H1 (cell line): ENCODE data around the gene FRMD5. TPM values are rescaled to one million over a fixed set of nuclear protein-coding genes. Genes with fewer than 3 reads are reported as not detected.

Experiments used
- CTCF ChIA-PET: fragments of 300-600 bp; sonication (Branson Sonifier 250); formaldehyde crosslinking; loops from one replicate; lab custom pipeline; 2021; ENCODE audit not compliant: partially characterized antibody; lab: Charles Lee
- POLR2A ChIA-PET: fragments of 300-600 bp; sonication (Branson Sonifier 250); formaldehyde crosslinking; loops from one replicate; lab custom pipeline; 2021; ENCODE audit warnings: inconsistent platforms; ENCODE audit not compliant: partially characterized antibody; lab: Charles Lee
- DNase-seq, 2 experiments: peaks; one replicate each; pipeline versions ENCODE4 v3.0.0 to v3.0.0-alpha.2; 2010 to 2022; ENCODE audit warnings: low spot score in 2 of 2, low read depth in 1 of 2, mixed read lengths in 1 of 2
- FAIRE-seq: peaks from 2 replicates; lab custom pipeline; 2011; peaks lifted over from hg19 to GRCh38; lab: Jason Lieb, UNC
- H2AFZ ChIP-seq: 2 replicates; pipeline ENCODE4 v1.8.1; 2012; ENCODE audit warnings: low read length, inconsistent platforms
- H2AK5ac ChIP-seq: 2 replicates; pipeline ENCODE4 v1.6.1; 2013; ENCODE audit warnings: low read depth, low read length
- H2BK120ac ChIP-seq: replicated peaks from 2 replicates; pipeline ENCODE3; 2013; ENCODE audit warnings: low read depth, low read length, inconsistent platforms
- H2BK12ac ChIP-seq: 2 replicates; pipeline ENCODE4 v1.6.1; 2013; ENCODE audit warnings: low read depth, low read length
- H2BK15ac ChIP-seq: 2 replicates; pipeline ENCODE4 v1.6.1; 2013; ENCODE audit warnings: low read length
- H2BK20ac ChIP-seq: 2 replicates; pipeline ENCODE4 v1.6.1; 2013; ENCODE audit warnings: low read length
- H2BK5ac ChIP-seq: 2 replicates; pipeline ENCODE4 v1.6.1; 2013; ENCODE audit warnings: low read depth, low read length
- H3K14ac ChIP-seq: 2 replicates; pipeline ENCODE4 v1.6.1; 2013; ENCODE audit warnings: inconsistent platforms; ENCODE audit not compliant: insufficient read length
- H3K18ac ChIP-seq: 2 replicates; pipeline ENCODE4 v1.6.1; 2013; ENCODE audit warnings: low read length; ENCODE audit errors: extremely low read depth
- H3K23ac ChIP-seq: 2 replicates; pipeline ENCODE4 v1.6.1; 2013; ENCODE audit warnings: inconsistent platforms; ENCODE audit not compliant: insufficient read length
- H3K23me2 ChIP-seq: 2 replicates; pipeline ENCODE4 v1.6.1; 2013; ENCODE audit warnings: low read depth, low read length
- H3K27ac ChIP-seq: 2 replicates; pipeline ENCODE4 v1.6.1; 2011; ENCODE audit warnings: low read depth, low read length, inconsistent platforms
- H3K27me3 ChIP-seq, 4 experiments: replicated peaks in 1 of 4; 1 replicate in 1 of 4; 2 replicates in 3 of 4; pipeline versions ENCODE4 v1.6.1 to v1.8.1; 2011 to 2013; ENCODE audit warnings: low read length in 3 of 4, mild to moderate bottlenecking in 3 of 4, inconsistent platforms in 2 of 4, mixed read lengths in 2 of 4, moderate library complexity in 1 of 4; ENCODE audit not compliant: control insufficient read depth in 3 of 4, insufficient read depth in 3 of 4; ENCODE audit errors: extremely low read depth in 1 of 4
- H3K36me3 ChIP-seq, 4 experiments: 2 replicates each; pipeline versions ENCODE4 v1.6.1 to v1.8.1; 2011 to 2013; ENCODE audit warnings: mild to moderate bottlenecking in 4 of 4, low read length in 3 of 4, moderate library complexity in 2 of 4, control low read depth in 1 of 4, inconsistent platforms in 1 of 4; ENCODE audit not compliant: insufficient read depth in 4 of 4, control insufficient read depth in 2 of 4
- H3K4ac ChIP-seq: replicated peaks from 2 replicates; pipeline ENCODE3; 2013; ENCODE audit warnings: low read length, low read depth, mixed read lengths, inconsistent platforms; ENCODE audit not compliant: insufficient read length
- H3K4me1 ChIP-seq, 4 experiments: replicated peaks in 1 of 4; 1 replicate in 1 of 4; 2 replicates in 3 of 4; pipeline versions ENCODE4 v1.6.1 to v1.8.1; 2011 to 2013; ENCODE audit warnings: low read length in 3 of 4, inconsistent platforms in 2 of 4, mixed read lengths in 1 of 4; ENCODE audit not compliant: insufficient read depth in 4 of 4, control insufficient read depth in 3 of 4
- H3K4me2 ChIP-seq, 2 experiments: 2 replicates each; pipeline versions ENCODE4 v1.6.1 to v1.8.1; 2011 to 2013; ENCODE audit warnings: low read depth in 2 of 2, low read length in 2 of 2, control low read depth in 1 of 2, inconsistent platforms in 1 of 2, mild to moderate bottlenecking in 1 of 2; ENCODE audit not compliant: insufficient read depth in 1 of 2
- H3K4me3 ChIP-seq, 4 experiments: fragments of 200-600, 300-600 bp in 1 of 4; sonication (generic), shearing (Covaris generic), sonication (Bioruptor Twin) in 1 of 4; 2 replicates each; pipeline versions ENCODE4 v1.5.1 to v1.8.1; 2011 to 2016; ENCODE audit warnings: low read length in 4 of 4, low read depth in 3 of 4, control low read depth in 2 of 4, inconsistent platforms in 2 of 4, mild to moderate bottlenecking in 2 of 4, mixed read lengths in 1 of 4, moderate library complexity in 1 of 4; ENCODE audit not compliant: insufficient read depth in 2 of 4; ENCODE audit errors: extremely low read depth in 1 of 4
- H3K56ac ChIP-seq: replicated peaks from 2 replicates; pipeline ENCODE3; 2013; ENCODE audit warnings: low read depth, mild to moderate bottlenecking, mixed read lengths, low read length, inconsistent platforms; ENCODE audit not compliant: insufficient read length
- H3K79me1 ChIP-seq: 2 replicates; pipeline ENCODE4 v1.6.1; 2013; ENCODE audit warnings: low read depth, low read length, control low read depth
- H3K79me2 ChIP-seq, 2 experiments: 2 replicates each; pipeline versions ENCODE4 v1.6.1 to v1.8.1; 2012 to 2013; ENCODE audit warnings: low read length in 2 of 2, mild to moderate bottlenecking in 2 of 2, inconsistent platforms in 1 of 2; ENCODE audit not compliant: insufficient read depth in 2 of 2, control insufficient read depth in 1 of 2
- H3K9ac ChIP-seq, 4 experiments: replicated peaks in 1 of 4; 1 replicate in 1 of 4; 2 replicates in 3 of 4; pipeline versions ENCODE4 v1.6.1 to v1.8.1; 2011 to 2013; ENCODE audit warnings: low read depth in 3 of 4, low read length in 3 of 4, control low read depth in 2 of 4, mild to moderate bottlenecking in 2 of 4, moderate library complexity in 2 of 4, inconsistent platforms in 1 of 4; ENCODE audit errors: extremely low read depth in 1 of 4
- H3K9me3 ChIP-seq, 2 experiments: 2 replicates each; pipeline versions ENCODE4 v1.6.1 to v1.8.1; 2012 to 2013; ENCODE audit warnings: mild to moderate bottlenecking in 2 of 2, moderate library complexity in 2 of 2, control low read depth in 1 of 2, inconsistent platforms in 1 of 2, low read depth in 1 of 2, low read length in 1 of 2, mixed read lengths in 1 of 2; ENCODE audit not compliant: insufficient read depth in 2 of 2
- H4K20me1 ChIP-seq, 2 experiments: replicated peaks in 1 of 2; 2 replicates each; pipeline versions ENCODE3 to v1.8.1; 2011 to 2013; ENCODE audit warnings: inconsistent platforms in 2 of 2, low read length in 2 of 2, mild to moderate bottlenecking in 1 of 2; ENCODE audit not compliant: insufficient read depth in 2 of 2, control insufficient read depth in 1 of 2
- H4K5ac ChIP-seq: 2 replicates; pipeline ENCODE4 v1.6.1; 2013; ENCODE audit warnings: low read length, low read depth, mixed read lengths, inconsistent platforms; ENCODE audit not compliant: insufficient read length
- H4K8ac ChIP-seq: 2 replicates; pipeline ENCODE4 v1.8.0; 2013; ENCODE audit warnings: mild to moderate bottlenecking, moderate library complexity, low read length, inconsistent platforms; ENCODE audit not compliant: insufficient read depth; ENCODE audit errors: extremely low read depth
- H4K91ac ChIP-seq: replicated peaks from 2 replicates; pipeline ENCODE3; 2013; ENCODE audit warnings: low read length, mixed read lengths, inconsistent platforms; ENCODE audit not compliant: insufficient read length
- ASH2L ChIP-seq: fragments of 200-600, 300-600 bp; sonication (generic); IDR thresholded peaks from one replicate; pipeline ENCODE4 v1.7.1; 2017; ENCODE audit warnings: low read length
- CTBP2 ChIP-seq: IDR thresholded peaks from 2 replicates; pipeline ENCODE4 v1.7.0; 2011; ENCODE audit warnings: borderline replicate concordance, mild to moderate bottlenecking, moderate library complexity, mixed read lengths, low read length; ENCODE audit not compliant: insufficient read depth, insufficient read length
- MAFK ChIP-seq: IDR thresholded peaks from 2 replicates; pipeline ENCODE4 v1.6.1; 2012; ENCODE audit warnings: low read depth, mild to moderate bottlenecking, improper control_type of control experiment, low read length
- POU5F1 ChIP-seq: IDR thresholded peaks from 2 replicates; pipeline ENCODE4 v1.6.1; 2011; ENCODE audit warnings: low read depth, mild to moderate bottlenecking, low read length, moderate library complexity
- SP4 ChIP-seq: IDR thresholded peaks from 2 replicates; pipeline ENCODE4 v1.6.1; 2012; ENCODE audit warnings: low read length, inconsistent platforms
- TAF1 ChIP-seq: IDR thresholded peaks from 2 replicates; pipeline ENCODE4 v1.6.1; 2011; ENCODE audit warnings: mild to moderate bottlenecking, low read depth, low read length
- TAF7 ChIP-seq: optimal IDR thresholded peaks from 2 replicates; pipeline ENCODE3; 2011; ENCODE audit warnings: low read depth, mild to moderate bottlenecking, inconsistent platforms, low read length, moderate library complexity, borderline replicate concordance
- TCF12 ChIP-seq: IDR thresholded peaks from 2 replicates; pipeline ENCODE4 v1.6.1; 2011; ENCODE audit warnings: low read depth, mild to moderate bottlenecking, low read length
- whole genome bisulfite sequencing, 2 experiments: shearing (Covaris generic) in 1 of 2; methylation state at CpG; one replicate each; pipeline versions ENCODE4 v1.1.6 to v1.1.7; 2013 to 2015; ENCODE audit warnings: low lambda C conversion rate in 2 of 2, mixed read lengths in 2 of 2, inconsistent platforms in 1 of 2, low coverage in 1 of 2, missing lambda C conversion rate in 1 of 2; ENCODE audit not compliant: insufficient replicate concordance in 2 of 2, insufficient coverage in 1 of 2, insufficient read length in 1 of 2; ENCODE audit errors: extremely low coverage in 1 of 2, missing lambda C conversion rate in 1 of 2; 5-methylcytosine and 5-hydroxymethylcytosine counted together
- polyA plus RNA-seq, 7 experiments: library from polyadenylated mRNA; depleted of rRNA in 3 of 7; stranded (reverse) in 5 of 7; unstranded in 2 of 7; fragments of >200 nt in 5 of 7; fragments of 200-250 nt in 2 of 7; gene quantifications; 1 replicate in 5 of 7; 2 replicates in 1 of 7; 4 replicates in 1 of 7; pipeline versions ENCODE4 v1.2.1 to v1.2.3, GENCODE V29; 2011 to 2013; ENCODE audit warnings: missing spikeins in 2 of 7, mixed read lengths in 2 of 7
- total RNA-seq: library from RNA; stranded (reverse); fragmentation: NEBNext Ultra II Directional; extraction: Animal tissue kit (Norgen Biotek cat#: 25700); gene quantifications from 2 replicates; pipeline ENCODE4 v1.2.1, GENCODE V29; 2021
- TF ChIP-seq, protein P1 (sequence below): IDR thresholded peaks from 2 replicates; pipeline ENCODE4 v1.6.1; 2012; ENCODE audit warnings: inconsistent platforms

The FRMD5 gene
- total and polyA plus RNA-seq, 2 of the 8 experiments (the other 6 are each of a cell fraction or from before 2014, with no cell fraction given), result 10.1 to 12.6 TPM

DNA sequence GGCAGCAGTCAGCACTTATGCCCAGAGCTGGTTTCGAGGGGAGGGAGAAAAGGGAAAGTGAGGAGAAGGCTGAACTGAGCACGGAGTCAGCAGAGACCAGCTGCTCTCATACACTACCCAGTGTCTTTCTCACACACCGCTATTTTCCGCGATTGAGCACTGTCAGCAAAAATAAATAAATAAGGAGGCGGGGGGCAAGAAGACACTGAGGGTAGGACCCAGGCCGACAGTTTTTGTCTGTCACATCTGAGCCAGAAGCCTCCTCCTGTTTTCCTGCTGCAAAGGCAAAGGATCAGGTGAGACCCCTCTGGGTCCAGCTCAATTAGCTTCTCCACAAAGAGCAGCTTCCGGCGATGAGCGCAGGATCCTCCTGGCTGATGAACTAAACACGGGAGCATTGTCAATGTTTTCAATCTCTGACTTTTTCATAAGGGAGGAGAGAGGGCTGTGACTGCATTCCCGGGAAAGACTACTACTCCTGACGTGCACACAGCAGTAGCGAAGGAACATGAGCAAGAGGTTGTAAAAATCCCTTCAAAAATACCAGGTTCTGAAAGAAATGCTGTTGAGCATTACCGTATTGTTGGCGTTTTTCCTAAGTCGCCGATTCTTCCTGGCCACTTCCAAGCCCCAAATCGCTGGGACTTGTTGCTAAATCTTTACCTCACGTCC is 1.3 kb downstream of the FRMD5 start:
- Histone ChIP-seq H3K27ac (no peak overlapping the region), H3K56ac (no peak overlapping the region), H3K18ac (peak overlapping the region; percentile 36; the same call in 1 of the 2 replicates), H2BK5ac (no peak overlapping the region), H2BK12ac (no peak overlapping the region), H3K14ac (no peak overlapping the region), H4K8ac (no peak overlapping the region), H3K4me2 (peak overlapping the region; percentile 85 to 88), H2AFZ (peak overlapping the region; percentile 81), H4K5ac (no peak overlapping the region), H3K23ac (no peak overlapping the region), H2BK15ac (no peak overlapping the region), H3K23me2 (peaks cover 8% of the 10 kb centered on the region), H3K27me3 (no peaks in the 10 kb centered on the region), H2BK120ac (no peak overlapping the region), H3K9ac (peak overlapping the region in 3 of 4 experiments; percentile 20 to 55 (median 32); a peak in 5 of 7 replicates), H3K4me3 (peak overlapping the region; percentile 62 to 77 (median 68)), H3K79me2 (peaks cover 0 to 31% of the 10 kb centered on the region in 2 experiments; a peak in 2 of 4 replicates), H3K79me1 (no peaks in the 10 kb centered on the region; the same call in 1 of the 2 replicates), H3K9me3 (no peaks in the 10 kb centered on the region), H2BK20ac (no peak overlapping the region), H3K36me3 (no peaks in the 10 kb centered on the region), H4K91ac (no peak overlapping the region), H2AK5ac (no peak overlapping the region), H3K4me1 (peaks cover 0 to 1% (median 0%) of the 10 kb centered on the region in 4 experiments; a peak in 3 of 7 replicates), H3K4ac (no peak overlapping the region), H4K20me1 (peaks cover 0 to 3% of the 10 kb centered on the region in 2 experiments)
- POLR2A ChIA-PET, result no interaction called here
- FAIRE-seq (peak; percentile 28), DNase-seq (peak in 1 of 2 experiments; percentile 62)
- 5% methylated on average over 20 of the region's 20 CpGs; no CpG with 5 or more reads in 1 of the 2 experiments for WGBS, 2 experiments
- TF ChIP-seq POU5F1 (no peak), CTBP2 (no peak), SP4 (no peak), ASH2L (peak; percentile 37), TCF12 (no peak), TAF1 (0 out of 2 replicates have a peak, but pooled peaks have one; percentile 17), MAFK (peak; percentile 67), TAF7 (no peak)
- TF ChIP-seq, protein P1, sequence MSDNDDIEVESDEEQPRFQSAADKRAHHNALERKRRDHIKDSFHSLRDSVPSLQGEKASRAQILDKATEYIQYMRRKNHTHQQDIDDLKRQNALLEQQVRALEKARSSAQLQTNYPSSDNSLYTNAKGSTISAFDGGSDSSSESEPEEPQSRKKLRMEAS, result 0 out of 2 replicates have a peak, but pooled peaks have one; percentile 8
- CTCF ChIA-PET, result interaction anchor here (0.8 to 1.6 kb wide), 8 partner anchors 12 to 273 kb away, joined by 3 to 4 read pairs (median 3); no protein-coding TSS in a partner anchor
